Liver (tissue), 9 donors: ENCODE measurements around the gene IL20. TPM values are rescaled to one million over a fixed set of nuclear protein-coding genes. Genes with fewer than 3 reads are reported as not detected.

Experiments used
- DNase-seq: peaks from one replicate; pipeline ENCODE4 v3.0.0-alpha.2; 2017; ENCODE audit warnings: low spot score
- H3K27ac ChIP-seq, 2 donors: one replicate each; pipeline ENCODE4 v1.7.0; 2013; ENCODE audit warnings: inconsistent platforms in 2 of 2, low read length in 2 of 2, control low read depth in 1 of 2, low read depth in 1 of 2, mild to moderate bottlenecking in 1 of 2
- H3K27me3 ChIP-seq, 4 donors: one replicate each; pipeline versions ENCODE4 v1.6.1 to v1.7.0; 2013; ENCODE audit warnings: low read length in 3 of 4, inconsistent platforms in 1 of 4, mild to moderate bottlenecking in 1 of 4, moderate library complexity in 1 of 4; ENCODE audit not compliant: control insufficient read depth in 4 of 4, insufficient read depth in 4 of 4
- H3K36me3 ChIP-seq, 4 donors: one replicate each; pipeline versions ENCODE4 v1.6.1 to v1.7.0; 2013; ENCODE audit warnings: low read length in 3 of 4, mild to moderate bottlenecking in 3 of 4, low read depth in 1 of 4, moderate library complexity in 1 of 4; ENCODE audit not compliant: control insufficient read depth in 4 of 4, insufficient read depth in 3 of 4
- H3K4me1 ChIP-seq, 4 donors: one replicate each; pipeline versions ENCODE4 v1.6.1 to v1.7.0; 2013; ENCODE audit warnings: low read length in 3 of 4, mild to moderate bottlenecking in 3 of 4, moderate library complexity in 1 of 4; ENCODE audit not compliant: control insufficient read depth in 4 of 4, insufficient read depth in 4 of 4
- H3K4me3 ChIP-seq, 3 donors: one replicate each; pipeline versions ENCODE4 v1.6.1 to v1.7.0; 2013; ENCODE audit warnings: low read length in 3 of 3, control low read depth in 1 of 3, low read depth in 1 of 3, mild to moderate bottlenecking in 1 of 3
- H3K9ac ChIP-seq, 2 donors: one replicate each; pipeline ENCODE4 v1.7.0; 2013; ENCODE audit warnings: low read length in 2 of 2, mild to moderate bottlenecking in 2 of 2, moderate library complexity in 2 of 2, control low read depth in 1 of 2, low read depth in 1 of 2
- H3K9me3 ChIP-seq, 4 donors: one replicate each; pipeline versions ENCODE4 v1.6.1 to v1.7.0; 2013; ENCODE audit warnings: low read length in 3 of 4; ENCODE audit not compliant: control insufficient read depth in 4 of 4
- EGR1 ChIP-seq, 2 donors: IDR thresholded peaks; 2 replicates each; pipeline ENCODE4 v1.6.1; 2016 to 2018; ENCODE audit warnings: antibody characterized with exemption in 2 of 2, low read depth in 2 of 2
- TAF1 ChIP-seq: conservative IDR thresholded peaks from 2 replicates; pipeline ENCODE4 v1.6.1; 2016; ENCODE audit warnings: antibody characterized with exemption, mild to moderate bottlenecking
- WGBS: extraction: QIAGEN DNeasy Blood & Tissue Kit; methylation state at CpG from one replicate; pipeline ENCODE4 v1.1.7; 2013; 5-methylcytosine and 5-hydroxymethylcytosine counted together
- polyA plus RNA-seq, 2 donors: library from polyadenylated mRNA; stranded (reverse) in 1 of 2; unstranded in 1 of 2; fragments of 200-250 nt in 1 of 2; fragments of >200 nt in 1 of 2; fragmentation: Nextera tagmentation in 1 of 2; extraction: Ambion mirVana in 1 of 2; gene quantifications; one replicate each; pipeline versions ENCODE4 v1.2.1 to v1.2.3, GENCODE V29; 2013 to 2015
- total RNA-seq, 2 donors: library from RNA; depleted of rRNA; stranded (reverse); fragments of >200 nt; gene quantifications; one replicate each; pipeline ENCODE4 v1.2.3, GENCODE V29; 2014
- donor health status: healthy.
- donor health status: healthy.
- donor health status: healthy.
- donor health status: healthy.
- donor health status: healthy.

The IL20 gene
- total and polyA plus RNA-seq, 4 donors, result 0.17 TPM; not detected in 3

DNA sequence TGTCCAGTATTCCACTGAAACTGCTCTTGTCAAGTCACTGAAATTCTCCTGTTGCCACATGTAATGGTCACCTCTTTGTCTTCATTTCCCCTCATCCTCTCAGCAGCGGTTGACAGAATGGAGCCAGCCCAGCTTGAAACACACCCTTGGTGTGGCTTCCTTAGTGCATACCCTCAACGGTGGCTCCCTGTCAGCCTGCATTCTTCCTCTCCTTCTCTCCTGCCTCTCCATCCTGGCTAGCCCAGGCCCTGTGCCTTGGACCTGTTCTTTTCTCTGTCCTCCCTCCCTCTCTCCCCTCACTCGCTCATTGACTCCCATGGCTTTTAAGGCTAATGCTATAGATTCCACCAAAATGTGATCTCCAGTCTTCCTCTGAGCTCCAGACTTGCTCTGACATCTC, 52.7 kb downstream of the IL20 start:
- TF ChIP-seq EGR1 (IDR thresholded peaks at IDR 0.05; ENCODE audit: low read depth in 2 of 2), result no peak
- TF ChIP-seq TAF1, result no peak
- no peak overlapping the region for H3K27ac ChIP-seq
- no peak for DNase-seq
- no peaks in the 10 kb centered on the region for H3K36me3 ChIP-seq
- no peak overlapping the region for H3K9ac ChIP-seq
- H3K4me1 ChIP-seq, result peaks cover 0 to 5% (median 1%) of the 10 kb centered on the region in 4 donors
- WGBS, result 86% methylated on average over 3 of the region's 3 CpGs
- H3K9me3 ChIP-seq, result no peaks in the 10 kb centered on the region
- no peak overlapping the region for H3K4me3 ChIP-seq
- no peaks in the 10 kb centered on the region for H3K27me3 ChIP-seq

Other genes starting within 250 kb of the IL20 start
- gene DYRK3, start 230.1 kb upstream of the IL20 start, total RNA-seq, result 10 to 100 TPM in 1 of 2 donors, 1 to 10 TPM in 1; 7.8 to 41.8 TPM
- gene DYRK3, start 230.1 kb upstream of the IL20 start, polyA plus RNA-seq, result 1 to 10 TPM; 1.5 to 2.1 TPM
- gene MAPKAPK2, start 180.7 kb upstream of the IL20 start, total RNA-seq, result 10 to 100 TPM in 1 of 2 donors, 1 to 10 TPM in 1; 9.1 to 20.3 TPM
- gene MAPKAPK2, start 180.7 kb upstream of the IL20 start, polyA plus RNA-seq, result 10 to 100 TPM in 1 of 2 donors, 1 to 10 TPM in 1; 7.5 to 24.5 TPM
- not detected for gene IL19, start 94.8 kb upstream of the IL20 start, total RNA-seq
- not detected for gene IL19, start 94.8 kb upstream of the IL20 start, polyA plus RNA-seq
- 1 to 10 TPM in 1 of 2 donors, under 1 TPM in 1; 0.23 to 1.4 TPM for gene IL10, start 93.1 kb upstream of the IL20 start, total RNA-seq
- gene IL10, start 93.1 kb upstream of the IL20 start, polyA plus RNA-seq, result under 1 TPM; 0.54 to 0.63 TPM
- gene IL24, start 31.8 kb downstream of the IL20 start, total RNA-seq, result not detected
- under 1 TPM in 1 of 2 donors, not detected in 1; 0.13 TPM for gene IL24, start 31.8 kb downstream of the IL20 start, polyA plus RNA-seq
- gene FCMR, start 56.3 kb downstream of the IL20 start, total RNA-seq, result 1 to 10 TPM in 1 of 2 donors, under 1 TPM in 1; 0.70 to 1.3 TPM
- gene FCMR, start 56.3 kb downstream of the IL20 start, polyA plus RNA-seq, result 1 to 10 TPM; 2.2 to 3.6 TPM
- gene PIGR, start 80.8 kb downstream of the IL20 start, total RNA-seq, result 10 to 100 TPM in 1 of 2 donors, under 1 TPM in 1; 0.09 to 43.3 TPM
- gene PIGR, start 80.8 kb downstream of the IL20 start, polyA plus RNA-seq, result 10 to 100 TPM; 12.0 to 16.1 TPM
- under 1 TPM; 0.14 to 0.59 TPM for gene FCAMR, start 104.8 kb downstream of the IL20 start, total RNA-seq
- gene FCAMR, start 104.8 kb downstream of the IL20 start, polyA plus RNA-seq, result under 1 TPM; 0.23 to 0.54 TPM
- under 1 TPM; 0.59 to 0.79 TPM for gene C1orf116, start 167.1 kb downstream of the IL20 start, total RNA-seq
- gene C1orf116, start 167.1 kb downstream of the IL20 start, polyA plus RNA-seq, result under 1 TPM; 0.27 to 0.33 TPM
- 10 to 100 TPM in 1 of 2 donors, 1 to 10 TPM in 1; 7.7 to 79.4 TPM for gene YOD1, start 185.6 kb downstream of the IL20 start, total RNA-seq
- gene YOD1, start 185.6 kb downstream of the IL20 start, polyA plus RNA-seq, result 1 to 10 TPM; 1.3 to 1.8 TPM
- 1 to 10 TPM; 4.0 to 5.9 TPM for gene PFKFB2, start 187.7 kb downstream of the IL20 start, total RNA-seq
- 1 to 10 TPM; 1.5 to 2.0 TPM for gene PFKFB2, start 187.7 kb downstream of the IL20 start, polyA plus RNA-seq
- 100 to 1,000 TPM in 1 of 2 donors, 10 to 100 TPM in 1; 59.7 to 460 TPM for gene C4BPB, start 223.2 kb downstream of the IL20 start, total RNA-seq
- 100 to 1,000 TPM; 399 to 404 TPM for gene C4BPB, start 223.2 kb downstream of the IL20 start, polyA plus RNA-seq
- gene C4BPA, start 238.6 kb downstream of the IL20 start, total RNA-seq, result 1,000 to 10,000 TPM in 1 of 2 donors, 10 to 100 TPM in 1; 49.5 to 1,492 TPM
- gene C4BPA, start 238.6 kb downstream of the IL20 start, polyA plus RNA-seq, result 1,000 to 10,000 TPM in 1 of 2 donors, 100 to 1,000 TPM in 1; 896 to 1,527 TPM